HCT116 (cell line): Measurements from ENCODE around the gene PSMA6. TPM values are rescaled to one million over a fixed set of nuclear protein-coding genes. Genes with fewer than 3 reads are reported as not detected.

Experiments used
- ATAC-seq: fragments of 200-7000 bp; cut with Tn5 transposase; 2 replicates; pipeline ENCODE4 v1.9.1; 2020; ENCODE audit warnings: mild to moderate bottlenecking, moderate library complexity
- BruUV-seq: library from RNA; stranded (reverse); fragments of 400-500 nt; replicated peaks from 2 replicates; lab custom pipeline; 2021; lab: Mats Ljungman, UMichigan
- CTCF ChIA-PET: fragments of 300-600 bp; sonication (Branson Sonifier 250); formaldehyde crosslinking; loops from one replicate; lab custom pipeline; 2021; ENCODE audit warnings: antibody characterized with exemption; lab: Charles Lee
- POLR2A ChIA-PET: fragments of 300-600, 350-600 bp; sonication (Branson Sonifier 250); formaldehyde crosslinking; loops from one replicate; lab custom pipeline; 2021; ENCODE audit warnings: antibody characterized with exemption; lab: Charles Lee
- RAD21 ChIA-PET, 2 experiments: fragments of 300-600 bp; sonication (Branson Sonifier 250); formaldehyde crosslinking; loops; one replicate each; lab custom pipeline; 2023; ENCODE audit warnings: low total read pairs in 2 of 2; ENCODE audit not compliant: uncharacterized antibody in 2 of 2, unreplicated experiment in 2 of 2, low non-redundant PET in 1 of 2; lab: Charles Lee
- DNase-seq: peaks from one replicate; pipeline ENCODE4 v3.0.0-alpha.2; 2010; ENCODE audit warnings: low read depth, low spot score
- H2AFZ ChIP-seq: fragments of 200-600 bp; shearing (Covaris generic), sonication (generic); 2 replicates; pipeline ENCODE4 v1.6.1; 2017; ENCODE audit warnings: low read depth, mixed run types, mixed read lengths, antibody characterized with exemption, low read length; ENCODE audit not compliant: poor library complexity, severe bottlenecking
- H3K27ac ChIP-seq: 2 replicates; pipeline ENCODE4 v1.5.1; 2012; ENCODE audit warnings: low read depth, low read length
- H3K27me3 ChIP-seq: fragments of 200-600 bp; sonication (generic); 2 replicates; pipeline ENCODE4 v1.6.1; 2016; ENCODE audit warnings: mixed run types, low read length, mixed read lengths; ENCODE audit not compliant: insufficient read depth
- H3K36me3 ChIP-seq, 2 experiments: fragments of 200-500 bp in 1 of 2; fragments of 200-600 bp in 1 of 2; sonication (Bioruptor generic) in 1 of 2; sonication (generic) in 1 of 2; 2 replicates each; pipeline versions ENCODE4 v1.5.1 to v1.6.1; 2014 to 2016; ENCODE audit warnings: low read length in 2 of 2, inconsistent platforms in 1 of 2, mixed read lengths in 1 of 2, mixed run types in 1 of 2; ENCODE audit not compliant: insufficient read depth in 2 of 2, control insufficient read depth in 1 of 2
- H3K4me1 ChIP-seq, 2 experiments: fragments of 200-600 bp in 1 of 2; sonication (generic) in 1 of 2; 2 replicates each; pipeline versions ENCODE4 v1.5.1 to v1.6.1; 2012 to 2017; ENCODE audit warnings: low read length in 2 of 2, inconsistent platforms in 1 of 2, mild to moderate bottlenecking in 1 of 2, mixed read lengths in 1 of 2, mixed run types in 1 of 2, moderate library complexity in 1 of 2; ENCODE audit not compliant: insufficient read depth in 2 of 2, control insufficient read depth in 1 of 2
- H3K4me2 ChIP-seq: fragments of 200-600 bp; sonication (generic); 2 replicates; pipeline ENCODE4 v1.6.1; 2017; ENCODE audit warnings: mixed run types, low read length, mixed read lengths
- H3K4me3 ChIP-seq, 2 experiments: fragments of 200-600 bp in 1 of 2; sonication (generic) in 1 of 2; replicated peaks in 1 of 2; 2 replicates each; pipeline ENCODE4 v1.5.1; 2011 to 2016; ENCODE audit warnings: low read length in 2 of 2, control low read depth in 1 of 2, low read depth in 1 of 2, mild to moderate bottlenecking in 1 of 2, mixed read lengths in 1 of 2, mixed run types in 1 of 2
- H3K79me2 ChIP-seq: fragments of 200-600 bp; sonication (generic); 2 replicates; pipeline ENCODE4 v1.6.1; 2017; ENCODE audit warnings: mild to moderate bottlenecking, mixed run types, low read length, moderate library complexity, mixed read lengths; ENCODE audit not compliant: insufficient read depth
- H3K9ac ChIP-seq: fragments of 200-600 bp; sonication (generic); 2 replicates; pipeline ENCODE4 v1.6.1; 2016; ENCODE audit warnings: low read length, mixed read lengths
- H3K9me2 ChIP-seq: fragments of 200-600 bp; sonication (generic), shearing (Covaris generic); 2 replicates; pipeline ENCODE4 v1.6.1; 2017; ENCODE audit warnings: mixed run types, mild to moderate bottlenecking, moderate library complexity; ENCODE audit not compliant: insufficient read depth
- H3K9me3 ChIP-seq, 2 experiments: fragments of 200-500 bp in 1 of 2; fragments of 200-600 bp in 1 of 2; sonication (Bioruptor generic) in 1 of 2; sonication (generic) in 1 of 2; 2 replicates each; pipeline ENCODE4 v1.6.1; 2014 to 2017; ENCODE audit warnings: low read length in 2 of 2, mixed read lengths in 2 of 2, inconsistent platforms in 1 of 2, low read depth in 1 of 2, mild to moderate bottlenecking in 1 of 2, mixed run types in 1 of 2, moderate library complexity in 1 of 2; ENCODE audit not compliant: control insufficient read depth in 1 of 2, insufficient read depth in 1 of 2
- H4K20me1 ChIP-seq: fragments of 200-600 bp; sonication (generic), shearing (Covaris generic); 2 replicates; pipeline ENCODE4 v1.6.1; 2017; ENCODE audit warnings: mixed run types, mild to moderate bottlenecking, moderate library complexity; ENCODE audit not compliant: insufficient read depth
- CBX3 ChIP-seq: IDR thresholded peaks from 2 replicates; pipeline ENCODE4 v1.6.1; 2012; ENCODE audit warnings: low read depth
- EGR1 ChIP-seq: IDR thresholded peaks from 2 replicates; pipeline ENCODE4 v1.6.1; 2012; ENCODE audit warnings: low read depth
- ELF1 ChIP-seq: IDR thresholded peaks from 2 replicates; pipeline ENCODE4 v1.6.1; 2012; ENCODE audit warnings: low read depth, borderline replicate concordance
- EZH2phosphoT487 ChIP-seq: fragments of 200-600 bp; IDR thresholded peaks from 2 replicates; pipeline ENCODE4 v1.6.1; 2018; ENCODE audit warnings: antibody characterized with exemption, borderline replicate concordance
- JUND ChIP-seq: IDR thresholded peaks from 2 replicates; pipeline ENCODE4 v1.6.1; 2012
- POLR2A ChIP-seq: IDR thresholded peaks from 2 replicates; pipeline ENCODE4 v1.7.0; 2011; ENCODE audit warnings: borderline replicate concordance; ENCODE audit not compliant: insufficient read depth, insufficient read length; ENCODE audit errors: extremely low read depth
- POLR2AphosphoS5 ChIP-seq: IDR thresholded peaks from 2 replicates; pipeline ENCODE4 v1.6.1; 2011; ENCODE audit warnings: mild to moderate bottlenecking, low read depth, low read length, moderate library complexity
- RAD21 ChIP-seq: IDR thresholded peaks from 2 replicates; pipeline ENCODE4 v1.6.1; 2012; ENCODE audit warnings: low read depth, mild to moderate bottlenecking
- SIN3A ChIP-seq: IDR thresholded peaks from 2 replicates; pipeline ENCODE4 v1.6.1; 2012; ENCODE audit warnings: low read depth
- SP1 ChIP-seq: IDR thresholded peaks from 2 replicates; pipeline ENCODE4 v1.6.1; 2012; ENCODE audit warnings: low read depth
- SRF ChIP-seq: IDR thresholded peaks from 2 replicates; pipeline ENCODE4 v1.6.1; 2012; ENCODE audit warnings: low read depth
- ZNF274 ChIP-seq: fragments of 200-500 bp; sonication (Bioruptor generic); IDR thresholded peaks from 2 replicates; pipeline ENCODE4 v1.6.1; 2014; ENCODE audit warnings: mild to moderate bottlenecking, low read depth, low read length, inconsistent platforms
- intact Hi-C: fragments of 100-400 bp; cut with micrococcal nuclease; formaldehyde crosslinking; loops from 2 replicates; pipeline ENCODE4 v1.10.0; 2022
- total RNA-seq: library from RNA; stranded (reverse); gene quantifications from one replicate; pipeline ENCODE4 v1.2.1, GENCODE V29; 2021; ENCODE audit not compliant: unreplicated experiment
- TF ChIP-seq, protein P1 (sequence below): IDR thresholded peaks from 2 replicates; pipeline ENCODE4 v1.6.1; 2011; ENCODE audit warnings: mild to moderate bottlenecking, low read length, moderate library complexity; ENCODE audit not compliant: insufficient replicate concordance; ENCODE audit errors: extremely low read depth
- TF ChIP-seq, protein P2 (sequence below): IDR thresholded peaks from 2 replicates; pipeline ENCODE4 v1.6.1; 2012; ENCODE audit warnings: low read depth
- TF ChIP-seq, protein P3 (sequence below): IDR thresholded peaks from 2 replicates; pipeline ENCODE4 v1.6.1; 2012
- TF ChIP-seq, protein P4 (sequence below): IDR thresholded peaks from 2 replicates; pipeline ENCODE4 v1.6.1; 2012

The PSMA6 gene
- total RNA-seq, 1 experiment from 2014 or later = 194 TPM

DNA sequence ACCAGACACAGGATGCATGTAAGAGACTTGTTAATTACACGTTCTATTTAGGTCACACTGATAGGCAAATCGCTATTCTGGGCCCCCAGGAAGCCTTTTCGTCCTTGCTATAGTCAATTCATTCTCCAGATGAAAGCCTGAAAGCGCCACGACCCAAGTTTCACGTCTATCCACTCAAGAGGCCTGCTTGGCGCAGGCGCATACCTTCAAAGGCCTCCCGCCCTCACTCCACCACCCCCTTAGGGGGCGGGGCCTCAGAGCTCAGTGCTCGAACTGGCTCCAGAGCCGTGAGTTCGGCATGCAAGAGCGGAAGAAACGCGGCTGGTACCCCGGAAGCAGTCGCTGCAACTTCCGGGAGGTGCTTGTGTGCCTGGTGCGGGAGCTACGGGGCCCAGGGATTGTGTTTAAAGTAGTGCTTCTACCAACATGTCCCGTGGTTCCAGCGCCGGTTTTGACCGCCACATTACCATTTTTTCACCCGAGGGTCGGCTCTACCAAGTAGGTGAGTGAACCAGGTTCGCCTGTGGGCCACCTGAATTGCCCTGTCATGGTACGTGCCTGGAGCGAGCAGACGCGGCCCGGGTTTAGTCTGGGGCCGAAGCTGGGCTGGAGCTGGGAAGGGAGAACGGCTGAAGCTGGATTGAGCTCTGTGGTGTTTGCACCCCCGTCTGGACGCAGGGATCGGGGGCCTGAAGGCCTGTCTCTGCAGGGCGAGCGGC is at the start of gene PSMA6 (continued):
- TF ChIP-seq EZH2phosphoT487 (no peak), CBX3 (no peak)
- TF ChIP-seq, protein P1, sequence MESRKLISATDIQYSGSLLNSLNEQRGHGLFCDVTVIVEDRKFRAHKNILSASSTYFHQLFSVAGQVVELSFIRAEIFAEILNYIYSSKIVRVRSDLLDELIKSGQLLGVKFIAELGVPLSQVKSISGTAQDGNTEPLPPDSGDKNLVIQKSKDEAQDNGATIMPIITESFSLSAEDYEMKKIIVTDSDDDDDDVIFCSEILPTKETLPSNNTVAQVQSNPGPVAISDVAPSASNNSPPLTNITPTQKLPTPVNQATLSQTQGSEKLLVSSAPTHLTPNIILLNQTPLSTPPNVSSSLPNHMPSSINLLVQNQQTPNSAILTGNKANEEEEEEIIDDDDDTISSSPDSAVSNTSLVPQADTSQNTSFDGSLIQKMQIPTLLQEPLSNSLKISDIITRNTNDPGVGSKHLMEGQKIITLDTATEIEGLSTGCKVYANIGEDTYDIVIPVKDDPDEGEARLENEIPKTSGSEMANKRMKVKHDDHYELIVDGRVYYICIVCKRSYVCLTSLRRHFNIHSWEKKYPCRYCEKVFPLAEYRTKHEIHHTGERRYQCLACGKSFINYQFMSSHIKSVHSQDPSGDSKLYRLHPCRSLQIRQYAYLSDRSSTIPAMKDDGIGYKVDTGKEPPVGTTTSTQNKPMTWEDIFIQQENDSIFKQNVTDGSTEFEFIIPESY = no peak
- TF ChIP-seq, all 23 proteins: peak for 11

DNA sequence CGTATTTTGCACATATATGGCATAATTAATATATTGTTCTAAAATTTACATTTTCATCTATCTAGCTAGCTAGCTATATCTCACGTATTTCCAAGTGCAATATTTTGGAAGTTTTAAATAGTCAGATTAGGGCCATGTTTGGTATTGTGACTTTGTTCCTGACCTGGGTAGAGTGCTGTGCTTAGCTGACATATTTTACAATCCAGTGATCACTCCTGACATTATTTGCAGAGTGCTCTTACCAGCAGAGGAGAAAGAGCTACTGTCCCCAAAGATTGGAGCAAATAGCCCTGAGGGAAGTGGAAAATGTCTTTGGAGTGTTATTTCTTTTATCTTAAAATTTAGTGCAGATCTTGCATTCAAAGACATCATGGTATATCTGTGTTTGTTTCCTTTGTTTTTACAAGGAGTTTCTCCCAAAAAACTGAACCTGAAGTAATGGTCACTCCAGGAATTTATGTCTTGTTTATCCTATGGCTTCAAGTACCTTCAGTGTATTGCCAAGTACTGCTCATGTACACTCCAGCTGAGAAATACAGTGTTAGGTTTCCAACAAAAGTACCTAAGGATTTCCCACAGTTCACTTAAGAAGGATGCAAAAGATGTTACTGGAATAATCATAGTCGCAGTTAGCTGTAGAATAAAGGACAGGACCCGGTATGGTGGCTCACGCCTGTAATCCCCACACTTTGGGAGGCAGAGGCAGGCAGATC is 49.4 kb upstream of the PSMA6 start:
- Histone ChIP-seq H3K27ac (no peak overlapping the region), H3K79me2 (no peaks in the 10 kb centered on the region), H3K9me2 (no peaks in the 10 kb centered on the region), H4K20me1 (no peaks in the 10 kb centered on the region), H3K36me3 (no peaks in the 10 kb centered on the region), H3K9me3 (no peaks in the 10 kb centered on the region), H3K4me2 (no peak overlapping the region), H3K27me3 (no peaks in the 10 kb centered on the region), H3K9ac (no peak overlapping the region), H3K4me3 (no peak overlapping the region), H2AFZ (no peak overlapping the region), H3K4me1 (no peaks in the 10 kb centered on the region)
- RAD21 ChIA-PET = no interaction called here
- ATAC-seq (no peak), DNase-seq (no peak)
- intact Hi-C loops = no loop called here
- CTCF ChIA-PET = no interaction called here
- POLR2A ChIA-PET = no interaction called here
- no TSS peak for BruUV-seq
- TF ChIP-seq, protein P2, sequence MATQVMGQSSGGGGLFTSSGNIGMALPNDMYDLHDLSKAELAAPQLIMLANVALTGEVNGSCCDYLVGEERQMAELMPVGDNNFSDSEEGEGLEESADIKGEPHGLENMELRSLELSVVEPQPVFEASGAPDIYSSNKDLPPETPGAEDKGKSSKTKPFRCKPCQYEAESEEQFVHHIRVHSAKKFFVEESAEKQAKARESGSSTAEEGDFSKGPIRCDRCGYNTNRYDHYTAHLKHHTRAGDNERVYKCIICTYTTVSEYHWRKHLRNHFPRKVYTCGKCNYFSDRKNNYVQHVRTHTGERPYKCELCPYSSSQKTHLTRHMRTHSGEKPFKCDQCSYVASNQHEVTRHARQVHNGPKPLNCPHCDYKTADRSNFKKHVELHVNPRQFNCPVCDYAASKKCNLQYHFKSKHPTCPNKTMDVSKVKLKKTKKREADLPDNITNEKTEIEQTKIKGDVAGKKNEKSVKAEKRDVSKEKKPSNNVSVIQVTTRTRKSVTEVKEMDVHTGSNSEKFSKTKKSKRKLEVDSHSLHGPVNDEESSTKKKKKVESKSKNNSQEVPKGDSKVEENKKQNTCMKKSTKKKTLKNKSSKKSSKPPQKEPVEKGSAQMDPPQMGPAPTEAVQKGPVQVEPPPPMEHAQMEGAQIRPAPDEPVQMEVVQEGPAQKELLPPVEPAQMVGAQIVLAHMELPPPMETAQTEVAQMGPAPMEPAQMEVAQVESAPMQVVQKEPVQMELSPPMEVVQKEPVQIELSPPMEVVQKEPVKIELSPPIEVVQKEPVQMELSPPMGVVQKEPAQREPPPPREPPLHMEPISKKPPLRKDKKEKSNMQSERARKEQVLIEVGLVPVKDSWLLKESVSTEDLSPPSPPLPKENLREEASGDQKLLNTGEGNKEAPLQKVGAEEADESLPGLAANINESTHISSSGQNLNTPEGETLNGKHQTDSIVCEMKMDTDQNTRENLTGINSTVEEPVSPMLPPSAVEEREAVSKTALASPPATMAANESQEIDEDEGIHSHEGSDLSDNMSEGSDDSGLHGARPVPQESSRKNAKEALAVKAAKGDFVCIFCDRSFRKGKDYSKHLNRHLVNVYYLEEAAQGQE = no peak
- TF ChIP-seq POLR2AphosphoS5 = no peak
- TF ChIP-seq ZNF274 = no peak
- TF ChIP-seq SRF = no peak
- TF ChIP-seq CBX3 = no peak
- no peak for TF ChIP-seq EGR1
- TF ChIP-seq ELF1 = no peak
- no peak for TF ChIP-seq POLR2A
- TF ChIP-seq, protein P3, sequence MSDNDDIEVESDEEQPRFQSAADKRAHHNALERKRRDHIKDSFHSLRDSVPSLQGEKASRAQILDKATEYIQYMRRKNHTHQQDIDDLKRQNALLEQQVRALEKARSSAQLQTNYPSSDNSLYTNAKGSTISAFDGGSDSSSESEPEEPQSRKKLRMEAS = no peak
- TF ChIP-seq, protein P1 = no peak
- no peak for TF ChIP-seq SIN3A
- TF ChIP-seq, protein P4, sequence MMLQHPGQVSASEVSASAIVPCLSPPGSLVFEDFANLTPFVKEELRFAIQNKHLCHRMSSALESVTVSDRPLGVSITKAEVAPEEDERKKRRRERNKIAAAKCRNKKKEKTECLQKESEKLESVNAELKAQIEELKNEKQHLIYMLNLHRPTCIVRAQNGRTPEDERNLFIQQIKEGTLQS = no peak
- no peak for TF ChIP-seq JUND
- no peak for TF ChIP-seq SP1
- no peak for TF ChIP-seq RAD21
- TF ChIP-seq EZH2phosphoT487 = no peak
